HEK293 (cell line): ENCODE measurements around the gene ZNF749.
"Not testable (repeated sequence)": the region's sequence is repeated elsewhere in the genome, so short reads cannot be mapped to it uniquely, and the experiment has no call there.

ENCODE experiments used
- CTCF ChIP-seq: fragments of 450-650 bp; formaldehyde crosslinking; IDR thresholded peaks from 2 replicates; pipeline ENCODE4 v1.5.1; 2016; ENCODE audit warnings: missing biosample characterization, missing genetic modification characterization
- KLF9 ChIP-seq: fragments of 450-650 bp; formaldehyde crosslinking; IDR thresholded peaks from 2 replicates; pipeline ENCODE4 v1.5.1; 2016; ENCODE audit warnings: missing biosample characterization, missing genetic modification characterization, low read depth
- MEIS1 ChIP-seq: sonication (generic); formaldehyde crosslinking; IDR thresholded peaks from 2 replicates; pipeline ENCODE4 v1.8.1; 2022; ENCODE audit warnings: missing genetic modification reagents, mild to moderate bottlenecking, borderline replicate concordance
- REST ChIP-seq: fragments of 450-650 bp; formaldehyde crosslinking; IDR thresholded peaks from 2 replicates; pipeline ENCODE4 v1.5.1; 2016; ENCODE audit warnings: missing biosample characterization, missing genetic modification characterization
- TCF7L2 ChIP-seq: IDR thresholded peaks from 2 replicates; pipeline ENCODE4 v1.6.1; 2011; ENCODE audit warnings: low read depth, mild to moderate bottlenecking, inconsistent platforms, low read length, moderate library complexity, borderline replicate concordance
- ZNF175 ChIP-seq: fragments of 450-650 bp; formaldehyde crosslinking; IDR thresholded peaks from 2 replicates; pipeline ENCODE4 v1.5.1; 2016; ENCODE audit warnings: missing biosample characterization, missing genetic modification characterization
- ZNF23 ChIP-seq: fragments of 450-650 bp; formaldehyde crosslinking; IDR thresholded peaks from 2 replicates; pipeline ENCODE4 v1.5.1; 2016; ENCODE audit warnings: missing biosample characterization, missing genetic modification characterization, borderline replicate concordance
- ZNF404 ChIP-seq: fragments of 450-650 bp; formaldehyde crosslinking; IDR thresholded peaks from 2 replicates; pipeline ENCODE4 v1.5.1; 2017; ENCODE audit warnings: missing biosample characterization, missing genetic modification characterization
- ZNF560 ChIP-seq: fragments of 450-650 bp; formaldehyde crosslinking; IDR thresholded peaks from 2 replicates; pipeline ENCODE4 v1.5.1; 2017; ENCODE audit warnings: missing biosample characterization, missing genetic modification characterization, borderline replicate concordance
- ZSCAN18 ChIP-seq: fragments of 450-650 bp; formaldehyde crosslinking; IDR thresholded peaks from 2 replicates; pipeline ENCODE4 v1.5.1; 2016; ENCODE audit warnings: missing biosample characterization, missing genetic modification characterization
- TF ChIP-seq, protein P1 (sequence below): fragments of 450-650 bp; formaldehyde crosslinking; IDR thresholded peaks from 2 replicates; pipeline ENCODE4 v1.5.1; 2016; ENCODE audit warnings: missing biosample characterization, missing genetic modification characterization
- TF ChIP-seq, protein P2 (sequence below): fragments of 450-650 bp; formaldehyde crosslinking; IDR thresholded peaks from 2 replicates; pipeline ENCODE4 v1.5.1; 2017; ENCODE audit warnings: missing biosample characterization, mild to moderate bottlenecking, missing genetic modification characterization, moderate library complexity

DNA sequence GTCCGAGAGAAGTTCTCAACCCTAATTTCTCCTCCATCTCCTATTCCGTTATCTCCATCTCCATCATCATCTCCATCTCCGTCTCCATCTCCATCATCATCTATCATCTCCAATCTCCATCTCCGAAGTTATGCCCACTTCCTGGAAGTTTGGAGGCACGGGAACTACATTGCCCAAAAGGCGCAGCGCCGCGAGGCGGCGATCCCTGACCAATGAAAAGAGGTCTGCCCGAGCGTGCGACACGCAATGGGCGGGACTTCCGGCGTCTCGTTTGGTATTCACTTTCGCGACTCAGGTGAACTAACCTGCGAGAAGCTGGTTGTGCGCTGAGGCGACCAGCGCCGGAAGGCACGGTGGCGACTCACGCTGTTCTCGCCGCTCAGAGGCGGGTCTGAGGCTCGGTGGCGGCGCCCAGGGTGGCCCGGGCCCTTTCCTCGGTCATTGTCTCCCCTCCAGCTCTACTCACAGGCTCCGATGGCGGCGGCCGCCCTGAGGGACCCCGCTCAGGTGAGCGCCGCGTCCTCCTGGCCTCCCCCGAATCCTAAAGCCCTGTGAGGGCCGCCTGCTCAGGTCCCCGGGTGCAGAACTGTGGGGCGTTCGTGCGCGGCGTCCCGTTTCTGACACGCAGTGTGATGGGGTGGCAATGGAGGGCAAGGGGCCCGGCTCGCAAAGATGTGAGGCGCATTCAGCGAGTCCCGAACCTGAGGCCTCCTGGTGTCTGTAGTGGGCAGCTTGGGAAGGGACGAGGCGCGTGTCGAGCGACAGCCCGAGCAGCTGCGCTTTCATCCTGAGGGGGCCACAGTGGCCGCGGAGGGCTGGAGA, 52.6 kb downstream of the ZNF749 start, which contains the start of gene ZNF419:
- not testable (repeated sequence) for TF ChIP-seq ZSCAN18 (tag by site-specific recombination); ZNF560 (tag by site-specific recombination); CTCF (tag by site-specific recombination); MEIS1 (CRISPR knock-in tag); REST (tag by site-specific recombination); ZNF175 (tag by site-specific recombination); TCF7L2; ZNF23 (tag by site-specific recombination); KLF9 (tag by site-specific recombination); ZNF404 (tag by site-specific recombination)
- TF ChIP-seq, protein P1, sequence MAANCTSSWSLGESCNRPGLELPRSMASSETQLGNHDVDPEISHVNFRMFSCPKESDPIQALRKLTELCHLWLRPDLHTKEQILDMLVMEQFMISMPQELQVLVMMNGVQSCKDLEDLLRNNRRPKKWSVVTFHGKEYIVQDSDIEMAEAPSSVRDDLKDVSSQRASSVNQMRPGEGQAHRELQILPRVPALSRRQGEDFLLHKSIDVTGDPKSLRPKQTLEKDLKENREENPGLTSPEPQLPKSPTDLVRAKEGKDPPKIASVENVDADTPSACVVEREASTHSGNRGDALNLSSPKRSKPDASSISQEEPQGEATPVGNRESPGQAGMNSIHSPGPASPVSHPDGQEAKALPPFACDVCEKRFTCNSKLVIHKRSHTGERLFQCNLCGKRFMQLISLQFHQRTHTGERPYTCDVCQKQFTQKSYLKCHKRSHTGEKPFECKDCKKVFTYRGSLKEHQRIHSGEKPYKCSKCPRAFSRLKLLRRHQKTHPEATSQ (tag by site-specific recombination) = not testable (repeated sequence)
- TF ChIP-seq, protein P2, sequence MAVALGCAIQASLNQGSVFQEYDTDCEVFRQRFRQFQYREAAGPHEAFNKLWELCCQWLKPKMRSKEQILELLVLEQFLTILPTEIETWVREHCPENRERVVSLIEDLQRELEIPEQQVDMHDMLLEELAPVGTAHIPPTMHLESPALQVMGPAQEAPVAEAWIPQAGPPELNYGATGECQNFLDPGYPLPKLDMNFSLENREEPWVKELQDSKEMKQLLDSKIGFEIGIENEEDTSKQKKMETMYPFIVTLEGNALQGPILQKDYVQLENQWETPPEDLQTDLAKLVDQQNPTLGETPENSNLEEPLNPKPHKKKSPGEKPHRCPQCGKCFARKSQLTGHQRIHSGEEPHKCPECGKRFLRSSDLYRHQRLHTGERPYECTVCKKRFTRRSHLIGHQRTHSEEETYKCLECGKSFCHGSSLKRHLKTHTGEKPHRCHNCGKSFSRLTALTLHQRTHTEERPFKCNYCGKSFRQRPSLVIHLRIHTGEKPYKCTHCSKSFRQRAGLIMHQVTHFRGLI (tag by site-specific recombination) = not testable (repeated sequence)
